Measurements from ENCODE around the gene ZNF492. TPM values are rescaled to one million over a fixed set of nuclear protein-coding genes. Genes with fewer than 3 reads are reported as not detected.

ZNF492 gene
- total RNA-seq, 1 experiment from 2014 or later, result not detected

- Histone ChIP-seq H3K4me1 (no peaks in the 10 kb centered on the region), H3K4me3 (ENCODE audit: low read depth, low read length) (no peak overlapping the region), H3K9me3 (no peaks in the 10 kb centered on the region), H3K27me3 (replicated peaks; ENCODE audit: control insufficient read depth, insufficient read depth, low read length) (no peaks in the 10 kb centered on the region), H3K36me3 (ENCODE audit: control insufficient read depth, insufficient read depth, low read length) (no peaks in the 10 kb centered on the region)
- intact Hi-C loops (cut with micrococcal nuclease; ENCODE audit: unreplicated experiment), result no loop called here
- no peak for DNase-seq
- TF ChIP-seq CTCF (IDR thresholded peaks at IDR 0.05; ENCODE audit: insufficient read depth in 1 of 2, low read depth in 1 of 2, low read length in 1 of 2, severe bottlenecking in 1 of 2, unreplicated experiment in 1 of 2), result no peak
- BruUV-seq (replicated peaks), result no TSS peak
- ChIA-PET CTCF (no interaction called here), POLR2A (no interaction called here)
- no peaks in the 10 kb centered on the region for H3K27me3 Mint-ChIP-seq (ENCODE audit: insufficient read depth, unreplicated experiment)
- H3K9me3 Mint-ChIP-seq (ENCODE audit: unreplicated experiment), result peaks cover 27% of the 10 kb centered on the region
- H3K36me3 Mint-ChIP-seq (ENCODE audit: insufficient read depth, unreplicated experiment), result no peaks in the 10 kb centered on the region
- no peak overlapping the region for H3K4me3 Mint-ChIP-seq (ENCODE audit: unreplicated experiment)
- H3K4me1 Mint-ChIP-seq (ENCODE audit: low read depth, unreplicated experiment), result no peaks in the 10 kb centered on the region
- H3K27ac Mint-ChIP-seq (ENCODE audit: unreplicated experiment), result no peak overlapping the region
These were observed 16.4 kb upstream of the ZNF492 start for GRCh38 chr19:22617614-22618320.

GRCh38 chr19:22619371-22619770 lies 14.8 kb upstream of the ZNF492 start:
- Histone ChIP-seq H3K27me3 (replicated peaks; ENCODE audit: control insufficient read depth, insufficient read depth, low read length) (no peaks in the 10 kb centered on the region), H3K36me3 (ENCODE audit: control insufficient read depth, insufficient read depth, low read length) (no peaks in the 10 kb centered on the region), H3K4me3 (ENCODE audit: low read depth, low read length) (no peak overlapping the region), H3K4me1 (no peaks in the 10 kb centered on the region), H3K9me3 (no peaks in the 10 kb centered on the region)
- ChIA-PET CTCF (no interaction called here), POLR2A (no interaction called here)
- H3K36me3 Mint-ChIP-seq (ENCODE audit: insufficient read depth, unreplicated experiment), result no peaks in the 10 kb centered on the region
- DNase-seq, result no peak
- no peak overlapping the region for H3K27ac Mint-ChIP-seq (ENCODE audit: unreplicated experiment)
- no peaks in the 10 kb centered on the region for H3K4me1 Mint-ChIP-seq (ENCODE audit: low read depth, unreplicated experiment)
- BruUV-seq (replicated peaks), result no TSS peak
- no peak overlapping the region for H3K4me3 Mint-ChIP-seq (ENCODE audit: unreplicated experiment)
- no peaks in the 10 kb centered on the region for H3K27me3 Mint-ChIP-seq (ENCODE audit: insufficient read depth, unreplicated experiment)
- intact Hi-C loops (cut with micrococcal nuclease; ENCODE audit: unreplicated experiment), result no loop called here
- peaks cover 27% of the 10 kb centered on the region for H3K9me3 Mint-ChIP-seq (ENCODE audit: unreplicated experiment)
- no peak for TF ChIP-seq CTCF (IDR thresholded peaks at IDR 0.05; ENCODE audit: insufficient read depth in 1 of 2, low read depth in 1 of 2, low read length in 1 of 2, severe bottlenecking in 1 of 2, unreplicated experiment in 1 of 2)

- DNase-seq, result no peak
- H3K9me3 ChIP-seq, result no peaks in the 10 kb centered on the region
- H3K36me3 Mint-ChIP-seq (ENCODE audit: insufficient read depth, unreplicated experiment), result no peaks in the 10 kb centered on the region
- TF ChIP-seq CTCF (IDR thresholded peaks at IDR 0.05; ENCODE audit: insufficient read depth in 1 of 2, low read depth in 1 of 2, low read length in 1 of 2, severe bottlenecking in 1 of 2, unreplicated experiment in 1 of 2), result no peak
- BruUV-seq (replicated peaks), result no TSS peak
- H3K4me1 Mint-ChIP-seq (ENCODE audit: low read depth, unreplicated experiment), result no peaks in the 10 kb centered on the region
- H3K4me3 ChIP-seq (ENCODE audit: low read depth, low read length), result no peak overlapping the region
- ChIA-PET CTCF (no interaction called here), POLR2A (no interaction called here)
- no peaks in the 10 kb centered on the region for H3K27me3 ChIP-seq (replicated peaks; ENCODE audit: control insufficient read depth, insufficient read depth, low read length)
- H3K27ac Mint-ChIP-seq (ENCODE audit: unreplicated experiment), result no peak overlapping the region
- H3K36me3 ChIP-seq (ENCODE audit: control insufficient read depth, insufficient read depth, low read length), result no peaks in the 10 kb centered on the region
- H3K9me3 Mint-ChIP-seq (ENCODE audit: unreplicated experiment), result peaks cover 25% of the 10 kb centered on the region
- no peaks in the 10 kb centered on the region for H3K27me3 Mint-ChIP-seq (ENCODE audit: insufficient read depth, unreplicated experiment)
- intact Hi-C loops (cut with micrococcal nuclease; ENCODE audit: unreplicated experiment), result no loop called here
- no peak overlapping the region for H3K4me3 Mint-ChIP-seq (ENCODE audit: unreplicated experiment)
- H3K4me1 ChIP-seq, result no peaks in the 10 kb centered on the region
These were observed 14.2 kb upstream of the ZNF492 start for GRCh38 chr19:22619932-22620331.
